ENCODE measurements around the gene SLC12A1. TPM values are rescaled to one million over a fixed set of nuclear protein-coding genes. Genes with fewer than 3 reads are reported as not detected.

Gene SLC12A1
- total RNA-seq, 6 experiments from 2014 or later: 1.2 to 2.1 TPM; not detected in 4

DNA sequence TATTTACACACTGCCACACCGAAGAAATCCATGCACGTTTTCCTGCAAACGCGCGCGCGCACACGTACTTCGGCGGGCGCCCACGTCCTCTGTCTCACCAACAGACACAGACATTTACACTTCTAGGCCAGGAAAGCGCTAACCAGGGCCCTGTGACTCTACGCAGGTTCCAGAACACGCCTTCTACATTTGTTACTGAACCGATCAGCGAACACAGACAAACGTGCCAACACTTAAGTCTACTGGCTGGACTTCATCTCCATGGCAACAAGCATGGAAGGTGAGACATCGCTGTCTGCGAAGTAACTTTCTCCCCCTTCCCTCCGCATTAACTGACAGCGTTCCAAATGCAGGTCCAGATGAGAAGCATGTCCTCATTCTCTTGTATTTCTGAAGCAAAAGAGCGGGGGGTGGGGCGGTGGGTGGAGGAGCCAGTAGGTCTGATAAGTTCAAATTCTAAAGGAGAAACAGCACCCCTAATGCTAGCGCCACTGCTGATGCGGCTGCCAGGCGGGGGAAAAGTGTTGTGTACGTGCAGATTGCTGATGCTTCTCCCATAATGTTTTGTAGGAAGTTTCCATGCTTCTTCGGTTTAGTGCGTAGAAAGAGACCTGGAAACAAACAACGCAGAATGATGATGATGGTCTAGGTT lies 14.4 kb upstream of the SLC12A1 start, which contains the start of gene CTXN2:
TSS of gene CTXN2 (plus strand) at position 92 of the 652 bp plus-strand sequence. CDS start 9,636 bp downstream, outside the sequence.
- H3K4me3 ChIP-seq: no peak within 1 kb of the TSS
- no peak for ATAC-seq
- no peak within 1 kb of the TSS for H3K27ac ChIP-seq
- H3K9me3 ChIP-seq: no peaks in the 10 kb centered on the region
- no peaks in the 10 kb centered on the region for H3K27me3 ChIP-seq
- no peaks in the 10 kb centered on the region for H3K4me1 ChIP-seq
- DNase-seq: no peak
- intact Hi-C loops (cut with DNase I): no loop called here
- 13% methylated on average over 26 of the region's 31 CpGs for WGBS (ENCODE audit: insufficient coverage, low coverage, low lambda C conversion rate, missing lambda C conversion rate)
- no peaks in the 10 kb centered on the region for H3K36me3 ChIP-seq
- TF ChIP-seq, protein P1, sequence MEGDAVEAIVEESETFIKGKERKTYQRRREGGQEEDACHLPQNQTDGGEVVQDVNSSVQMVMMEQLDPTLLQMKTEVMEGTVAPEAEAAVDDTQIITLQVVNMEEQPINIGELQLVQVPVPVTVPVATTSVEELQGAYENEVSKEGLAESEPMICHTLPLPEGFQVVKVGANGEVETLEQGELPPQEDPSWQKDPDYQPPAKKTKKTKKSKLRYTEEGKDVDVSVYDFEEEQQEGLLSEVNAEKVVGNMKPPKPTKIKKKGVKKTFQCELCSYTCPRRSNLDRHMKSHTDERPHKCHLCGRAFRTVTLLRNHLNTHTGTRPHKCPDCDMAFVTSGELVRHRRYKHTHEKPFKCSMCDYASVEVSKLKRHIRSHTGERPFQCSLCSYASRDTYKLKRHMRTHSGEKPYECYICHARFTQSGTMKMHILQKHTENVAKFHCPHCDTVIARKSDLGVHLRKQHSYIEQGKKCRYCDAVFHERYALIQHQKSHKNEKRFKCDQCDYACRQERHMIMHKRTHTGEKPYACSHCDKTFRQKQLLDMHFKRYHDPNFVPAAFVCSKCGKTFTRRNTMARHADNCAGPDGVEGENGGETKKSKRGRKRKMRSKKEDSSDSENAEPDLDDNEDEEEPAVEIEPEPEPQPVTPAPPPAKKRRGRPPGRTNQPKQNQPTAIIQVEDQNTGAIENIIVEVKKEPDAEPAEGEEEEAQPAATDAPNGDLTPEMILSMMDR (IDR thresholded peaks at IDR 0.05): no peak
- TF ChIP-seq POLR2A (IDR thresholded peaks at IDR 0.05): no peak

DNA sequence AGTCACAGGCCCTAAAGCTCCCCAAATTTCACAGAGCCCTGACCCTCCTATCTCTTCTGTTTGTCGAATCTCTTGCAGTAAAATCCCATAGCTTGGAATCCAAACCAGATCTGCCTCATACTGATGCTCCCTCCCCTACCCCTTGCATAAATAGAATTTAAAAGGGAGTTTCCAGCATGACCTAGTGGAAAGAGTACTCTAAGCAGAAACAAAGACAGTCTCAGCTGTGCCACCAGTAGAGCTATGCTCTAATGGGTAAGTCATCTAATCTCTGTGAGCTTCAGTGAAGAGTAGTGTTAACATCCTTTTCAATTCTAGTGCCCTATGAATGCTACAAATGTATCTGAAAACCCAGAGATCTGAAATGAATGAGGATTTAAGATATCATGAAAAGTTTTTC lies 4.0 kb upstream of the SLC12A1 start:
- no peaks in the 10 kb centered on the region for H3K36me3 ChIP-seq
- no peaks in the 10 kb centered on the region for H3K27me3 ChIP-seq
- no peaks in the 10 kb centered on the region for H3K9me3 ChIP-seq
- no peak overlapping the region for H3K4me3 ChIP-seq
- no peak for TF ChIP-seq POLR2A (IDR thresholded peaks at IDR 0.05)
- TF ChIP-seq, protein P1 (IDR thresholded peaks at IDR 0.05): no peak
- intact Hi-C loops (cut with DNase I): no loop called here
- no peak for ATAC-seq
- no peak for DNase-seq
- H3K4me1 ChIP-seq: no peaks in the 10 kb centered on the region
- 32% methylated on average over 1 of the region's 1 CpG for WGBS (ENCODE audit: insufficient coverage, low coverage, low lambda C conversion rate, missing lambda C conversion rate)
- H3K27ac ChIP-seq: no peak overlapping the region

DNA sequence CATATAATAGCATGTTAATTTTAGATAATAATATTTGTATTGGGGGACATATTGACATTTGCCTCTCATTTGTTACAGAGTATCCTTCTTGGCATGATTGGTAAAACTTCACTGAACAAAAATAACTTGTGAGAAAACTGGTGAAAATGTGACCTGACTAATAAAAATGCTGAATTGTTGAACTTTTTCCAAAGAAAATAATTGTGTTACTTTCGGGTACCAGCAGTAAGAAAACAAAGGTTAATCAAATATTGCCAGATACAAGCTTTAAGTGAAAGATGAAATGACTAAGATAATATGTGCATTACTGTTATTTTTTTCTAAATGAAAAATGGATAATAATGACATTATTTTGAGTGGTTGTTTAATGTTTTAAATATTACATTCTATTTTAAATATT lies 15.2 kb downstream of the SLC12A1 start:
- DNase-seq (no peak), ATAC-seq (no peak)
- Histone ChIP-seq H3K4me3 (no peak overlapping the region), H3K27me3 (no peaks in the 10 kb centered on the region), H3K9me3 (no peaks in the 10 kb centered on the region), H3K27ac (no peak overlapping the region), H3K36me3 (no peaks in the 10 kb centered on the region), H3K4me1 (no peaks in the 10 kb centered on the region)
- 25% methylated on average over 1 of the region's 1 CpG for WGBS (ENCODE audit: insufficient coverage, low coverage, low lambda C conversion rate, missing lambda C conversion rate)
- TF ChIP-seq POLR2A (IDR thresholded peaks at IDR 0.05): no peak
- TF ChIP-seq, protein P1 (IDR thresholded peaks at IDR 0.05): no peak
- intact Hi-C loops (cut with DNase I): no loop called here

DNA sequence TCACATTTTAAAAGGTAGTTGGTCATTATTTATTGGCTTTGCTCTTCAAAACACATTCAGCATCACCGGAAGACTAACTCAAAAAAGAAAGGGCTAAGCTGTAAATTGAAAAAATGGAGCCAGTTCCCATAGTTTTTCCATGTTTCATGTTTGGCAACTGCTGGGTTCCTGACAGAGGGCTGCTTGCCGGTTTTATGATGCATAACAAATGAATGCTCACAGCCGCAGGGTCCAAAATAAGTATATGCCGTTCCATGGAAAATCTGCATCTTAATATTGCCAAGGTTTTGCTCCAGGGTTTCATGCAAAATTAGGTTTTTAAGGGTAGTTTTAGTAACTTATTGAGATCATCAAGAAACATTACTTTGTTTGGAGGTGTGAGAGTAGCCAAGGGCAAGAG lies 15.8 kb downstream of the SLC12A1 start:
- 75% methylated on average over 4 of the region's 4 CpGs for WGBS (ENCODE audit: insufficient coverage, low coverage, low lambda C conversion rate, missing lambda C conversion rate)
- no peak for ATAC-seq
- Histone ChIP-seq H3K4me3 (no peak overlapping the region), H3K27ac (no peak overlapping the region), H3K27me3 (no peaks in the 10 kb centered on the region), H3K9me3 (no peaks in the 10 kb centered on the region), H3K4me1 (no peaks in the 10 kb centered on the region), H3K36me3 (no peaks in the 10 kb centered on the region)
- intact Hi-C loops (cut with DNase I): no loop called here
- no peak for TF ChIP-seq POLR2A (IDR thresholded peaks at IDR 0.05)
- TF ChIP-seq, protein P1 (IDR thresholded peaks at IDR 0.05): no peak
- no peak for DNase-seq

All from right lobe of liver (tissue), 6 donors.